DOHH2 (cell line): ENCODE measurements around the gene POFUT1.

Experiments used
- CTCF ChIP-seq: fragments of 200-600 bp; sonication (generic); IDR thresholded peaks from one replicate; pipeline ENCODE4 v1.5.1; 2014; ENCODE audit warnings: antibody characterized with exemption, mild to moderate bottlenecking, low read depth, low read length; ENCODE audit not compliant: poor library complexity, severe bottlenecking
- EZH2phosphoT487 ChIP-seq: fragments of 200-600 bp; sonication (generic); IDR thresholded peaks from 2 replicates; pipeline ENCODE4 v1.6.1; 2017; ENCODE audit warnings: borderline replicate concordance, mild to moderate bottlenecking, antibody characterized with exemption, low read length, moderate library complexity, mixed read lengths

GRCh38 chr20:32208499-32209154 is 947 bp downstream of the POFUT1 start:
- TF ChIP-seq CTCF (no peak), EZH2phosphoT487 (no peak)
